HG03175 (cell line): ENCODE data around the gene OR52B6.
A peak's percentile ranks its signal among the peaks of the same experiment; 100 is the strongest.
"Not testable (repeated sequence)": the region's sequence is repeated elsewhere in the genome, so short reads cannot be mapped to it uniquely, and the experiment has no call there.

ENCODE experiments used
- ATAC-seq: cut with Tn5 transposase; IDR thresholded peaks from one replicate; pipeline ENCODE4 v1.9.1; 2021; ENCODE audit warnings: mild to moderate bottlenecking, moderate library complexity; ENCODE audit not compliant: unreplicated experiment

OR52B6 gene

GRCh38 chr11:5593146-5593545, 12.5 kb downstream of the OR52B6 start:
- ATAC-seq: no peak

- ATAC-seq: peak; percentile 44
These were observed 16.0 kb downstream of the OR52B6 start, which contains the start of gene TRIM6 for GRCh38 chr11:5596607-5597201. TSS of gene TRIM6 (plus strand) at chr11:5596637. CDS start at chr11:5596898, 261 bp downstream.

GRCh38 chr11:5597953-5598352, 17.3 kb downstream of the OR52B6 start:
- no peak for ATAC-seq

- ATAC-seq: peak; percentile 82
These were observed 19.7 kb downstream of the OR52B6 start for GRCh38 chr11:5600374-5600851.

GRCh38 chr11:5602791-5603190, 22.1 kb downstream of the OR52B6 start:
- not testable (repeated sequence) for ATAC-seq

GRCh38 chr11:5603326-5603725, 22.6 kb downstream of the OR52B6 start:
- ATAC-seq: no peak

GRCh38 chr11:5604896-5605295, 24.2 kb downstream of the OR52B6 start:
- ATAC-seq: no peak

GRCh38 chr11:5605849-5606248, 25.2 kb downstream of the OR52B6 start:
- ATAC-seq: no peak

- no peak for ATAC-seq
These were observed 28.1 kb downstream of the OR52B6 start for GRCh38 chr11:5608808-5609207.

GRCh38 chr11:5610446-5610845, 29.8 kb downstream of the OR52B6 start:
- ATAC-seq: no peak

GRCh38 chr11:5611627-5612026, 30.9 kb downstream of the OR52B6 start:
- ATAC-seq: no peak

GRCh38 chr11:5618807-5619206, 38.1 kb downstream of the OR52B6 start:
- no peak for ATAC-seq

- ATAC-seq: no peak
These were observed 40.2 kb downstream of the OR52B6 start for GRCh38 chr11:5620651-5621521.

GRCh38 chr11:5621580-5621979, 40.9 kb downstream of the OR52B6 start:
- ATAC-seq: no peak

GRCh38 chr11:5622802-5623201, 42.1 kb downstream of the OR52B6 start:
- no peak for ATAC-seq

GRCh38 chr11:5624489-5625279, 44.0 kb downstream of the OR52B6 start, which contains the start of gene TRIM34:
TSS of gene TRIM34 (plus strand) at chr11:5625001. CDS start at chr11:5632332, 7,331 bp downstream.
- peak; percentile 97 for ATAC-seq

GRCh38 chr11:5625281-5625680, 44.6 kb downstream of the OR52B6 start:
- ATAC-seq: no peak

- no peak for ATAC-seq
These were observed 45.5 kb downstream of the OR52B6 start for GRCh38 chr11:5626196-5626595.

GRCh38 chr11:5631417-5631816, 50.7 kb downstream of the OR52B6 start:
- no peak for ATAC-seq
